HFFc6 (cell line): Measurements from ENCODE around the gene CRYBG1. TPM values are rescaled to one million over a fixed set of nuclear protein-coding genes. Genes with fewer than 3 reads are reported as not detected.

Experiments used
- DNase-seq: peaks from one replicate; pipeline ENCODE4 v3.0.0-alpha.2; 2018
- H3K27ac Mint-ChIP-seq: 2 replicates; pipeline ENCODE4 v1.8.0; 2020; ENCODE audit warnings: mild to moderate bottlenecking, mixed read lengths
- H3K27me3 Mint-ChIP-seq: 2 replicates; pipeline ENCODE4 v1.8.0; 2021; ENCODE audit warnings: mild to moderate bottlenecking, moderate library complexity, mixed read lengths; ENCODE audit not compliant: insufficient read depth
- H3K36me3 Mint-ChIP-seq: 2 replicates; pipeline ENCODE4 v1.8.0; 2021; ENCODE audit warnings: low read depth, mixed read lengths
- H3K4me1 Mint-ChIP-seq: 2 replicates; pipeline ENCODE4 v1.8.0; 2020; ENCODE audit warnings: low read depth, mixed read lengths
- H3K4me3 Mint-ChIP-seq: 2 replicates; pipeline ENCODE4 v1.8.0; 2020; ENCODE audit warnings: mild to moderate bottlenecking, moderate library complexity, mixed read lengths
- H3K9me3 Mint-ChIP-seq: 2 replicates; pipeline ENCODE4 v1.8.0; 2020; ENCODE audit warnings: mild to moderate bottlenecking, mixed read lengths
- CTCF ChIP-seq: fragments of 200-600 bp; sonication (generic); IDR thresholded peaks from 2 replicates; pipeline ENCODE4 v1.5.0; 2021; ENCODE audit warnings: antibody characterized with exemption, mild to moderate bottlenecking
- total RNA-seq, 6 experiments: library from RNA; stranded (reverse); fragmentation: NEBNext Ultra II Directional; extraction: Animal tissue kit (Norgen Biotek cat#: 25700); gene quantifications; 2 replicates in 1 of 6; 3 replicates in 5 of 6; pipeline ENCODE4 v1.2.3, GENCODE V29; 2021

The CRYBG1 gene
- total RNA-seq, 6 experiments from 2014 or later: 8.2 to 10.9 (median 9.8) TPM

DNA sequence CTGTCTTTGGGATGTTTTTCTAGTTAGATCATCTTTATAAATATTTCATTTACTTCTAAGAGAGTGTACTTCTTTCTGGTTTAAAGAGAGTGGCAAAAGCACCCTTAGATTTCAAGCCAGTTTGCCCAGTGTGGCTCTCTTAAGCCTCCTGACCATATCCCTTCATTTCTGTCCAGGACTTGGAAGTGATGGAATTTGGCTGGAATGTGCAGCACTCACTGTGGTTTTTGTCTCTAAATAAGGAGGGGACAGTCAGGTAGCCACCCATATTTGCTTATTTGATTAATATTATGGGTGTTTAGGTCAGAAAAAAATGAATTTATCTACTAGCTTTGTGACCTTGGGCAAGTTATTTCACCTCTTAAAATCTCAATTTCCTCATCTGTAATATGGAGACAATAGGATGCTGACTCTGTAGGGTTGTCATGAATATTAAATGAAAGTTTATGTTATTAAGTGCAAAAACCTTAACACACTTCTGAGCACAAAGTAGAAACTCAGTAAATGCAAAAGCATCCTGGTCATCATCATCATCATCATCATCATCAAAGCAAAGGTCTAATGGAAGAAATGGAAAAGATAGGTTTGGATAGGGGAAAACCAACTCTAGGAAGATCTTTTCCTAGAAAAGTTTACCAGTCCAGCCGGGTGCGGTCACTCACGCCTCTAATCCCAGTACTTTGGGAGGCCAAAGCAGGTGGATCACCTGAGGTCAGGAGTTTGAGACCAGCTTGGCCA, 3.1 kb downstream of the CRYBG1 start:
- no peak for TF ChIP-seq CTCF
- H3K27me3 Mint-ChIP-seq: peaks cover 30% of the 10 kb centered on the region
- H3K36me3 Mint-ChIP-seq: no peaks in the 10 kb centered on the region
- no peak overlapping the region for H3K4me3 Mint-ChIP-seq
- no peak for DNase-seq
- H3K9me3 Mint-ChIP-seq: no peaks in the 10 kb centered on the region
- no peak overlapping the region for H3K27ac Mint-ChIP-seq
- H3K4me1 Mint-ChIP-seq: peaks cover 6% of the 10 kb centered on the region; the same call in 1 of the 2 replicates

DNA sequence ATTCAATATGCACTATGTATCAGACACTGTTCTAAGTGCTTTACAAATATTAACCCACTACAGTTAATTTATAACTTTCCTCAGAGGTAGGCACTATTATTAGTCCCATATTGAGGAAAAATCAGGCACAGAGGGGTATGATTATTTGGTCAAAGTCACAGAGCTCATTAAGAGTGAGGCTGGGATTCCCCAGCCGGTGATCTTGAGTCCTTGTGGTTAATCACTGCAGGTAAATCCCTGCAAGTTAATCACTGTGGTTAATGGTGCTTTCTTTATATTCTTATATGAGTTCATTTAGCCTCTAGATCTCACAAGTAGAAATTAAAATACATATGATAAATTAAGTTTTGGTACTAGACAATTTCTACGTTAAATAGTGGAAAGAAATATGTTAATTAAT, 9.2 kb downstream of the CRYBG1 start:
- no peaks in the 10 kb centered on the region for H3K4me1 Mint-ChIP-seq
- TF ChIP-seq CTCF: no peak
- no peaks in the 10 kb centered on the region for H3K9me3 Mint-ChIP-seq
- no peaks in the 10 kb centered on the region for H3K36me3 Mint-ChIP-seq
- peaks cover 16% of the 10 kb centered on the region for H3K27me3 Mint-ChIP-seq
- no peak overlapping the region for H3K4me3 Mint-ChIP-seq
- no peak overlapping the region for H3K27ac Mint-ChIP-seq
- no peak for DNase-seq

- no peak for DNase-seq
- no peak overlapping the region for H3K27ac Mint-ChIP-seq
- H3K4me1 Mint-ChIP-seq: no peaks in the 10 kb centered on the region
- no peaks in the 10 kb centered on the region for H3K36me3 Mint-ChIP-seq
- TF ChIP-seq CTCF: no peak
- no peaks in the 10 kb centered on the region for H3K9me3 Mint-ChIP-seq
- no peak overlapping the region for H3K4me3 Mint-ChIP-seq
- peaks cover 17% of the 10 kb centered on the region for H3K27me3 Mint-ChIP-seq
Measured at GRCh38 chr6:106370639-106371038, 10.1 kb downstream of the CRYBG1 start.

DNA sequence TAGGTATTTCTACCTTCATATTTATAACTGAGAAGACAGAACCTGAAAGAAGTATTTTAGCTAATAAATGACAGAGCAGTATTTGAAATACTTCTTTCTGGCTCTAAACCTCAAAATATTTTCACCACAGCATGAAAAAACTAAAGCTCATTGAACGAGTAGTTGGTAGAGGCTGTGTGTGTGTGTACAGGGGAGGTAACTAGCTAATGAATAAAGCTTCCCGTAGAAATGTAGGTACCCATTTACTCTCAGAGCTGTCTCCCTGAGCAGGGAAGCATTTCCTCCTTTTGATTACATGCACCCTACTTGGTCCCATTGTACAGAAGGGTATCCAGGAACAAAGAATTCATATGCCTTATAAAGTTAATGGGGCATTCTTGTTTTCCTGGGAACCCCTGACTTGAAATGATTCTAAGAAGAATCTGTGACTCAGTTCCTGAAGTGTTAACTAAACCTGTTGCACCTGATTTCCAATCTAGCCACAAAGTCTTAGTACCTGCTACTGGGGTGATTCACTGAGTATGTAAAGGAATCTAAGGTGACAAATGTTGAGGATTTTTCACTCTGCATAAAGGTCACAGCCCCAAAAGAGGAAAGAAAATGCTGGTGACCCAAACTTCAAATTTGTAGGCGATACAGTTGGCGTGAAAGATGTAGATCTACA, 12.5 kb downstream of the CRYBG1 start:
- Mint-ChIP-seq H3K4me1 (peaks cover 5% of the 10 kb centered on the region), H3K27ac (no peak overlapping the region), H3K27me3 (peaks cover 19% of the 10 kb centered on the region), H3K36me3 (no peaks in the 10 kb centered on the region), H3K4me3 (no peak overlapping the region), H3K9me3 (no peaks in the 10 kb centered on the region)
- DNase-seq: no peak
- TF ChIP-seq CTCF: no peak

DNA sequence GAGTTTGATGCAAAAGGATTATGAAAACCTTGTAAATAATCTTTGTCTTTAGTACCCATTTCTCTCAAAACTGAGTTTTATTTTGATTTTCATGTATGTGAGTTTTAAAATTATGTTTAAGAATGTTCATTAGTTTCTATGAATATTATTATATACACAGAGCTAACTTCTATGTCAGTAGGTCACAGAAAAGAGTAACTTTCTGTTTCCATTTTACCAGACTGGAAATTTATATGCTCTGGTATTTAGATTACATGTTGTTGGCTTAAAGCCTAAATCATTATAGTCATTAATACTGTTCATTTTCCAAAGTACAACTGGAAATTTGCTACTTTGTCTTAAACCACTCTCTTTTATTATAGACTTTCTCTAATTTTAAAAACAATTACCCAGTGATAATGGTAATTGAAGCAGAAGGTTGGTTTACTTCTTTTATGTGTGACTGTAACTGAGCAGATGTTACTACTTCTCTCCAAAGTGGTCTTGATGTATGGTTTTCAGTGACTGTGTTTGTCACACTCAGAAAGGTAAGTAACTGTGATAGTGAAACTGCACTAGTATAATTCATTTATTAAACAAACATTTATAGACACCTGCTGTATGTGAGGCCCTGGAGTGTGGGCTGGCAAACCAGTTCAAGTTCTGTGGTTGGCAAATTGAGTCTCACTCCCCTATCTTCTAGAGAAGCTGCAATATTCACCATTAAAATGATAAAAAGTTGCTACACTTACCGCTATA, 13.2 kb downstream of the CRYBG1 start:
- no peaks in the 10 kb centered on the region for H3K36me3 Mint-ChIP-seq
- no peak overlapping the region for H3K27ac Mint-ChIP-seq
- H3K4me1 Mint-ChIP-seq: peaks cover 5% of the 10 kb centered on the region
- DNase-seq: no peak
- TF ChIP-seq CTCF: no peak
- H3K27me3 Mint-ChIP-seq: peaks cover 21% of the 10 kb centered on the region
- H3K9me3 Mint-ChIP-seq: no peaks in the 10 kb centered on the region
- H3K4me3 Mint-ChIP-seq: no peak overlapping the region
